Peyer's patch (tissue), 4 donors: ENCODE measurements around the gene ZNF554. TPM values are rescaled to one million over a fixed set of nuclear protein-coding genes. Genes with fewer than 3 reads are reported as not detected.

Experiments used
- DNase-seq, 3 donors: peaks; one replicate each; pipeline ENCODE4 v3.0.0-alpha.2; 2017 to 2019
- H3K27ac ChIP-seq, 4 donors: fragments of 200-600 bp; sonication (generic); one replicate each; pipeline ENCODE4 v1.5.1; 2016 to 2019
- H3K27me3 ChIP-seq, 2 donors: fragments of 200-600 bp; sonication (generic); one replicate each; pipeline ENCODE4 v1.5.1; 2019
- H3K36me3 ChIP-seq, 3 donors: fragments of 200-600 bp; sonication (generic); one replicate each; pipeline ENCODE4 v1.5.1; 2016 to 2019
- H3K4me1 ChIP-seq, 4 donors: fragments of 200-600 bp; sonication (generic); one replicate each; pipeline ENCODE4 v1.5.1; 2016 to 2019
- H3K4me3 ChIP-seq, 4 donors: fragments of 200-600 bp; sonication (generic); 1 replicate in 3 of 4; 2 replicates in 1 of 4; pipeline ENCODE4 v1.5.1; 2016 to 2019; ENCODE audit warnings: mild to moderate bottlenecking in 1 of 4
- H3K9me3 ChIP-seq, 4 donors: fragments of 200-600 bp; sonication (generic); one replicate each; pipeline ENCODE4 v1.5.1; 2016 to 2019; ENCODE audit warnings: mild to moderate bottlenecking in 1 of 4
- POLR2A ChIP-seq, 2 donors: fragments of 450-650 bp; IDR thresholded peaks; one replicate each; pipeline ENCODE4 v1.5.1; 2017; ENCODE audit warnings: antibody characterized with exemption in 2 of 2, mild to moderate bottlenecking in 2 of 2, moderate library complexity in 2 of 2
- total RNA-seq, 4 donors: library from RNA; depleted of rRNA; stranded (reverse); fragments of >200 nt; gene quantifications; one replicate each; pipeline ENCODE4 v1.1.0, GENCODE V29; 2016
- TF ChIP-seq, protein P1 (sequence below), 6 experiments: fragments of 450-650 bp in 4 of 6; fragments of 200-600 bp in 2 of 6; sonication (generic) in 1 of 6; IDR thresholded peaks; one replicate each; pipeline ENCODE4 v1.5.1; 2017 to 2019; ENCODE audit warnings: antibody characterized with exemption in 6 of 6, mild to moderate bottlenecking in 3 of 6, moderate library complexity in 1 of 6

The ZNF554 gene
- total RNA-seq, 4 donors from 2014 or later, result 2.5 to 15.4 (median 6.7) TPM

- no peaks in the 10 kb centered on the region for H3K9me3 ChIP-seq
- peaks cover 0 to 27% (median 0%) of the 10 kb centered on the region in 3 donors for H3K36me3 ChIP-seq
- no peak for TF ChIP-seq POLR2A (IDR thresholded peaks at IDR 0.05)
- TF ChIP-seq, protein P1, sequence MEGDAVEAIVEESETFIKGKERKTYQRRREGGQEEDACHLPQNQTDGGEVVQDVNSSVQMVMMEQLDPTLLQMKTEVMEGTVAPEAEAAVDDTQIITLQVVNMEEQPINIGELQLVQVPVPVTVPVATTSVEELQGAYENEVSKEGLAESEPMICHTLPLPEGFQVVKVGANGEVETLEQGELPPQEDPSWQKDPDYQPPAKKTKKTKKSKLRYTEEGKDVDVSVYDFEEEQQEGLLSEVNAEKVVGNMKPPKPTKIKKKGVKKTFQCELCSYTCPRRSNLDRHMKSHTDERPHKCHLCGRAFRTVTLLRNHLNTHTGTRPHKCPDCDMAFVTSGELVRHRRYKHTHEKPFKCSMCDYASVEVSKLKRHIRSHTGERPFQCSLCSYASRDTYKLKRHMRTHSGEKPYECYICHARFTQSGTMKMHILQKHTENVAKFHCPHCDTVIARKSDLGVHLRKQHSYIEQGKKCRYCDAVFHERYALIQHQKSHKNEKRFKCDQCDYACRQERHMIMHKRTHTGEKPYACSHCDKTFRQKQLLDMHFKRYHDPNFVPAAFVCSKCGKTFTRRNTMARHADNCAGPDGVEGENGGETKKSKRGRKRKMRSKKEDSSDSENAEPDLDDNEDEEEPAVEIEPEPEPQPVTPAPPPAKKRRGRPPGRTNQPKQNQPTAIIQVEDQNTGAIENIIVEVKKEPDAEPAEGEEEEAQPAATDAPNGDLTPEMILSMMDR (IDR thresholded peaks at IDR 0.05), result no peak
- H3K27me3 ChIP-seq, result no peaks in the 10 kb centered on the region
- H3K4me3 ChIP-seq, result no peak overlapping the region
- no peak overlapping the region for H3K27ac ChIP-seq
- no peaks in the 10 kb centered on the region for H3K4me1 ChIP-seq
- DNase-seq, result no peak
These were observed 26.5 kb upstream of the ZNF554 start for GRCh38 chr19:2793126-2793525.

GRCh38 chr19:2793577-2793976 lies 26.1 kb upstream of the ZNF554 start:
- DNase-seq, result no peak
- TF ChIP-seq POLR2A (IDR thresholded peaks at IDR 0.05), result no peak
- TF ChIP-seq, protein P1 (IDR thresholded peaks at IDR 0.05), result no peak
- H3K27me3 ChIP-seq, result no peaks in the 10 kb centered on the region
- no peaks in the 10 kb centered on the region for H3K9me3 ChIP-seq
- no peaks in the 10 kb centered on the region for H3K4me1 ChIP-seq
- peaks cover 0 to 31% (median 0%) of the 10 kb centered on the region in 3 donors for H3K36me3 ChIP-seq
- no peak overlapping the region for H3K4me3 ChIP-seq
- H3K27ac ChIP-seq, result no peak overlapping the region

- H3K36me3 ChIP-seq, result peaks cover 0 to 40% (median 0%) of the 10 kb centered on the region in 3 donors
- DNase-seq, result no peak
- H3K4me1 ChIP-seq, result no peaks in the 10 kb centered on the region
- no peaks in the 10 kb centered on the region for H3K27me3 ChIP-seq
- H3K27ac ChIP-seq, result no peak overlapping the region
- H3K9me3 ChIP-seq, result no peaks in the 10 kb centered on the region
- no peak overlapping the region for H3K4me3 ChIP-seq
- TF ChIP-seq, protein P1 (IDR thresholded peaks at IDR 0.05), result no peak
- TF ChIP-seq POLR2A (IDR thresholded peaks at IDR 0.05), result no peak
These were observed 23.6 kb upstream of the ZNF554 start for GRCh38 chr19:2795827-2796658.

- Histone ChIP-seq H3K27me3 (no peaks in the 10 kb centered on the region), H3K36me3 (peaks cover 0 to 40% (median 0%) of the 10 kb centered on the region in 3 donors), H3K27ac (no peak overlapping the region), H3K4me3 (no peak overlapping the region), H3K4me1 (no peaks in the 10 kb centered on the region), H3K9me3 (no peaks in the 10 kb centered on the region)
- DNase-seq, result no peak
- TF ChIP-seq, protein P1 (IDR thresholded peaks at IDR 0.05), result no peak
- TF ChIP-seq POLR2A (IDR thresholded peaks at IDR 0.05), result no peak
These were observed 22.9 kb upstream of the ZNF554 start for GRCh38 chr19:2796659-2797266.

- no peak for DNase-seq
- no peaks in the 10 kb centered on the region for H3K9me3 ChIP-seq
- no peaks in the 10 kb centered on the region for H3K27me3 ChIP-seq
- H3K27ac ChIP-seq, result no peak overlapping the region
- H3K4me3 ChIP-seq, result no peak overlapping the region
- H3K36me3 ChIP-seq, result peaks cover 0 to 40% (median 0%) of the 10 kb centered on the region in 3 donors
- H3K4me1 ChIP-seq, result no peaks in the 10 kb centered on the region
- TF ChIP-seq, protein P1 (IDR thresholded peaks at IDR 0.05), result no peak
- TF ChIP-seq POLR2A (IDR thresholded peaks at IDR 0.05), result no peak
These were observed 22.4 kb upstream of the ZNF554 start for GRCh38 chr19:2797280-2797679.
